Effector memory CD4-positive, alpha-beta T cell (primary cell): ENCODE data around the gene GPRC5C.

ENCODE experiments used
- DNase-seq, 3 donors: peaks; one replicate each; pipeline ENCODE4 v3.0.0-alpha.2; 2020
- H3K27ac ChIP-seq: 2 replicates; pipeline ENCODE4 v1.7.0; 2013; ENCODE audit warnings: mild to moderate bottlenecking, low read length, moderate library complexity; ENCODE audit not compliant: insufficient read depth, poor library complexity, severe bottlenecking
- H3K27me3 ChIP-seq: replicated peaks from 2 replicates; pipeline ENCODE4 v1.7.0; 2013; ENCODE audit warnings: mild to moderate bottlenecking, low read length; ENCODE audit not compliant: insufficient read depth, control insufficient read depth, poor library complexity, severe bottlenecking
- H3K36me3 ChIP-seq: 2 replicates; pipeline ENCODE4 v1.7.0; 2013; ENCODE audit warnings: mild to moderate bottlenecking, low read length, moderate library complexity; ENCODE audit not compliant: control insufficient read depth, insufficient read depth
- H3K4me1 ChIP-seq: 2 replicates; pipeline ENCODE4 v1.7.0; 2013; ENCODE audit warnings: low read length, mild to moderate bottlenecking; ENCODE audit not compliant: control insufficient read depth, insufficient read depth, poor library complexity, severe bottlenecking
- H3K4me3 ChIP-seq: 2 replicates; pipeline ENCODE4 v1.7.0; 2013; ENCODE audit warnings: low read length, low read depth, mild to moderate bottlenecking; ENCODE audit not compliant: insufficient read depth, poor library complexity, severe bottlenecking
- H3K9me3 ChIP-seq: 2 replicates; pipeline ENCODE4 v1.7.0; 2013; ENCODE audit warnings: mild to moderate bottlenecking, low read length, moderate library complexity; ENCODE audit not compliant: control insufficient read depth
- total RNA-seq, 3 donors: gene quantifications; one replicate each; lab custom pipeline; 2026; lab: John Stamatoyannopoulos, UW

GPRC5C gene
- 0 to 0.39 (median 0) reads per million in 3 donors for total RNA-seq

- H3K4me3 ChIP-seq, result peak within 1 kb of the TSS; percentile 42
- peaks cover 38% of the 10 kb centered on the region for H3K27me3 ChIP-seq
- no peak for DNase-seq
These were observed at the start of gene GPRC5C for GRCh38 chr17:74431568-74432423. GPRC5C (plus strand) TSS chr17:74432088; CDS start chr17:74439777, 7,689 bp downstream.

GRCh38 chr17:74383141-74383540, 48.7 kb upstream of the GPRC5C start:
- Histone ChIP-seq H3K4me3 (no peak overlapping the region), H3K9me3 (no peaks in the 10 kb centered on the region), H3K27me3 (no peaks in the 10 kb centered on the region), H3K27ac (no peak overlapping the region), H3K36me3 (no peaks in the 10 kb centered on the region), H3K4me1 (peaks cover 8% of the 10 kb centered on the region)
- DNase-seq, result no peak

More at GRCh38 chr17:74431568-74432423, at the start of gene GPRC5C:
- peaks cover 19% of the 10 kb centered on the region for H3K4me1 ChIP-seq
- no peaks in the 10 kb centered on the region for H3K36me3 ChIP-seq
- H3K9me3 ChIP-seq, result no peaks in the 10 kb centered on the region
- H3K27ac ChIP-seq, result no peak within 1 kb of the TSS

- no peaks in the 10 kb centered on the region for H3K9me3 ChIP-seq
- H3K27ac ChIP-seq, result no peak overlapping the region
- no peak overlapping the region for H3K4me3 ChIP-seq
- DNase-seq, result no peak
- H3K27me3 ChIP-seq, result no peaks in the 10 kb centered on the region
- no peaks in the 10 kb centered on the region for H3K36me3 ChIP-seq
- H3K4me1 ChIP-seq, result no peaks in the 10 kb centered on the region
These were observed 46.7 kb upstream of the GPRC5C start for GRCh38 chr17:74385201-74385600.

DNA sequence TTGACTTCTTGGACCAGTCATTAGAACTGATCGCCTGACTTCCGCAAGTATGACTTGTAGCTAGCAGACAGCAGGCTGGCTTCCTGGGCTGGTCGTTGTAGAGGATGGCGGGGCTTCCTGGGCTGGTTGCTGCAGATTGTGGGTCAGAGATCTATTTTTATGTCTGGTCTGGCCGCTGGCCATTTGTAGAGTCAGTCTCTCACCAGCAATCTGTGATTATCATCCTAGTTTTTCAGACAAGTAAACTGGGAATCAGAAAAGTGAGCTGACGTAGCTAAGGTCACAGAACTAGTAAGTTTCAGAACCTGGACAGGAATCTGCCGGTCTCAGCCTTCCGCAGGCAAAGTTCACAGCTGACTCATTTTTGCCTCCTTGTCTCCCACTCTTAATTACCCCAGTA, 45.5 kb upstream of the GPRC5C start:
- Histone ChIP-seq H3K27ac (no peak overlapping the region), H3K27me3 (no peaks in the 10 kb centered on the region), H3K4me3 (no peak overlapping the region), H3K36me3 (no peaks in the 10 kb centered on the region), H3K9me3 (no peaks in the 10 kb centered on the region), H3K4me1 (no peaks in the 10 kb centered on the region)
- DNase-seq, result no peak

GRCh38 chr17:74387365-74388218, 44.3 kb upstream of the GPRC5C start:
- Histone ChIP-seq H3K4me1 (no peaks in the 10 kb centered on the region), H3K27me3 (no peaks in the 10 kb centered on the region), H3K36me3 (no peaks in the 10 kb centered on the region), H3K27ac (no peak overlapping the region), H3K4me3 (no peak overlapping the region), H3K9me3 (no peaks in the 10 kb centered on the region)
- no peak for DNase-seq

DNA sequence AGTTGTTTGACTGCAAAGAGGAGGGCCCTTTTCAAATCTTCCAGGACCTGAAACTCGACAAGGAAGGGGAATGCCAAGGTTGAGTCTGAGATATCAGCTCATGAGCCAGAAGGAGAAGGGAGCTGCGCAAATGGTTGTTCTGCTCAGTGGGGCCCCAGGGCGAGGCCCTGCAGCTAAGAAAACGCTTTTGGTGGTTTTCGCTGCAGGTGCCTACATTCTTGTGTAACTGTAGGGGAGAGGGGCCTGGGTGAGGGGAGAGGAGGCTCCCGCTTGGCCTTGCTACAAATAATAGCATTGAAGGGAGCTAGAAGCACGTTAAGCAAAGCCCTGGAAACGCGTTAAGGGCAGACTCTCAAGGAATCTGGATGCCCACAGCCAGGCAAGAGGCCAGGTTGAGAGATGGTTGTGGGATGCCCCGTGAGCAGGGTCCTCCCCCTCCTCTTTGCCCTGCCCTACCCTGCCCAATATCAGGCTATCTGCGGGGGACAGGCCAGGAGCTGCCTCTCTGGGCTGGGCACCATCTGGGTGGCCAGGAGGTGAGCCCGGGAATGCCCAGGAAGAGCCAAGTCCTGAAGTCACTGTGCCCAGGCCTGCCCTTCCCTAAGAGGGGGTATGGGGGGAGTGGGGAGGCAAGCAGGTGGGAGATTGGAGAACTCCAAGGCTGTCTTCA, 42.7 kb upstream of the GPRC5C start:
- Histone ChIP-seq H3K36me3 (no peaks in the 10 kb centered on the region), H3K27ac (no peak overlapping the region), H3K4me1 (no peaks in the 10 kb centered on the region), H3K27me3 (no peaks in the 10 kb centered on the region), H3K9me3 (no peaks in the 10 kb centered on the region), H3K4me3 (no peak overlapping the region)
- no peak for DNase-seq

- Histone ChIP-seq H3K27ac (no peak overlapping the region), H3K4me1 (no peaks in the 10 kb centered on the region), H3K36me3 (no peaks in the 10 kb centered on the region), H3K27me3 (no peaks in the 10 kb centered on the region), H3K9me3 (no peaks in the 10 kb centered on the region), H3K4me3 (no peak overlapping the region)
- DNase-seq, result no peak
These were observed 41.8 kb upstream of the GPRC5C start for GRCh38 chr17:74389937-74390679.

GRCh38 chr17:74390680-74391653, 40.9 kb upstream of the GPRC5C start:
- no peaks in the 10 kb centered on the region for H3K27me3 ChIP-seq
- DNase-seq, result no peak
- H3K27ac ChIP-seq, result no peak overlapping the region

More at GRCh38 chr17:74390680-74391653, 40.9 kb upstream of the GPRC5C start:
- H3K4me3 ChIP-seq, result no peak overlapping the region
- H3K4me1 ChIP-seq, result no peaks in the 10 kb centered on the region
- H3K9me3 ChIP-seq, result no peaks in the 10 kb centered on the region
- no peaks in the 10 kb centered on the region for H3K36me3 ChIP-seq
